GM12878 (cell line): Measurements from ENCODE around the gene KLHDC9. TPM values are rescaled to one million over a fixed set of nuclear protein-coding genes. Genes with fewer than 3 reads are reported as not detected.

Experiments used
- ATAC-seq: fragments of 200-7000 bp; cut with Tn5 transposase; 3 replicates; pipeline ENCODE4 v1.9.1; 2020; ENCODE audit warnings: mild to moderate bottlenecking, moderate library complexity
- BruUV-seq: library from RNA; stranded (reverse); fragments of 400-500 nt; replicated peaks from 2 replicates; lab custom pipeline; 2021; lab: Mats Ljungman, UMichigan
- CTCF ChIA-PET: fragments of 300-600 bp; sonication (Branson Sonifier 250); formaldehyde crosslinking; extraction: SDS; loops from one replicate; lab custom pipeline; 2021; ENCODE audit warnings: inconsistent platforms; lab: Yijun Ruan, JAX
- POLR2A ChIA-PET: fragments of 350-600 bp; formaldehyde crosslinking; extraction: SDS; loops from one replicate; lab custom pipeline; 2021; ENCODE audit warnings: inconsistent platforms; lab: Charles Lee
- RAD21 ChIA-PET: fragments of 300-600 bp; sonication (Branson Sonifier 250); formaldehyde crosslinking; loops from one replicate; lab custom pipeline; 2023; ENCODE audit warnings: antibody characterized with exemption; ENCODE audit not compliant: unreplicated experiment; lab: Charles Lee
- SMC1A ChIA-PET: fragments of 300-600 bp; sonication (Branson Sonifier 250); formaldehyde crosslinking; loops from one replicate; lab custom pipeline; 2023; ENCODE audit not compliant: unreplicated experiment, uncharacterized antibody; lab: Charles Lee
- DNase-seq: peaks from one replicate; pipeline ENCODE4 v3.0.0-alpha.2; 2011; ENCODE audit warnings: low read depth, low spot score
- FAIRE-seq: peaks from 3 replicates; lab custom pipeline; 2011; peaks lifted over from hg19 to GRCh38; lab: Jason Lieb, UNC
- H2AFZ ChIP-seq: 2 replicates; pipeline ENCODE4 v1.6.0; 2011; ENCODE audit warnings: low read depth, low read length, control low read depth; ENCODE audit not compliant: control insufficient read depth
- H3K27ac ChIP-seq: 2 replicates; pipeline ENCODE4 v1.5.1; 2011; ENCODE audit warnings: control low read depth; ENCODE audit not compliant: control insufficient read depth, insufficient read depth
- H3K27me3 ChIP-seq, 2 experiments: replicated peaks in 1 of 2; 2 replicates each; pipeline versions ENCODE4 v1.6.0 to v1.6.1; 2011; ENCODE audit warnings: low read length in 1 of 2; ENCODE audit not compliant: control insufficient read depth in 2 of 2, insufficient read depth in 2 of 2
- H3K36me3 ChIP-seq, 2 experiments: 2 replicates each; pipeline ENCODE4 v1.5.1; 2011; ENCODE audit warnings: low read length in 1 of 2; ENCODE audit not compliant: control insufficient read depth in 2 of 2, insufficient read depth in 2 of 2
- H3K4me1 ChIP-seq: 2 replicates; pipeline ENCODE4 v1.6.1; 2011; ENCODE audit warnings: mild to moderate bottlenecking, low read length, moderate library complexity, mixed read lengths; ENCODE audit not compliant: control insufficient read depth, insufficient read depth
- H3K4me2 ChIP-seq: 2 replicates; pipeline ENCODE4 v1.6.0; 2011; ENCODE audit warnings: control low read depth; ENCODE audit not compliant: control insufficient read depth, insufficient read depth
- H3K4me3 ChIP-seq: fragments of 200-600 bp; sonication (generic); 2 replicates; pipeline ENCODE4 v1.5.1; 2016
- H3K79me2 ChIP-seq: 2 replicates; pipeline ENCODE4 v1.6.0; 2011; ENCODE audit warnings: low read length; ENCODE audit not compliant: control insufficient read depth, insufficient read depth
- H3K9ac ChIP-seq: 2 replicates; pipeline ENCODE4 v1.8.0; 2011; ENCODE audit warnings: low read length, control low read depth, mixed read lengths; ENCODE audit not compliant: control insufficient read depth, insufficient read depth
- H3K9me3 ChIP-seq: replicated peaks from 3 replicates; pipeline ENCODE4 v1.5.1; 2011; ENCODE audit warnings: mild to moderate bottlenecking, low read length; ENCODE audit not compliant: control insufficient read depth, insufficient read depth
- H4K20me1 ChIP-seq: 2 replicates; pipeline ENCODE4 v1.6.0; 2011; ENCODE audit not compliant: control insufficient read depth, insufficient read depth
- ASH2L ChIP-seq: fragments of 300-600, 200-600 bp; sonication (generic); IDR thresholded peaks from 2 replicates; pipeline ENCODE4 v1.6.1; 2017; ENCODE audit warnings: low read depth, mild to moderate bottlenecking, borderline replicate concordance
- CEBPB ChIP-seq, 2 experiments: fragments of 150-350 bp in 1 of 2; IDR thresholded peaks; 2 replicates each; pipeline ENCODE4 v1.6.1; 2012 to 2014; ENCODE audit warnings: low read depth in 2 of 2, low read length in 2 of 2, borderline replicate concordance in 1 of 2, inconsistent platforms in 1 of 2
- HDAC2 ChIP-seq: fragments of 200-600 bp; sonication (generic); IDR thresholded peaks from 2 replicates; pipeline ENCODE4 v1.6.1; 2017
- MXI1 ChIP-seq: fragments of 150-350 bp; IDR thresholded peaks from 2 replicates; pipeline ENCODE4 v1.6.1; 2011; ENCODE audit warnings: low read depth, mild to moderate bottlenecking, inconsistent platforms, low read length, improper control_type of control experiment
- POU2F2 ChIP-seq: IDR thresholded peaks from 3 replicates; pipeline ENCODE4 v1.6.1; 2011; ENCODE audit warnings: low read depth, mild to moderate bottlenecking, low read length, borderline replicate concordance
- SMC3 ChIP-seq: IDR thresholded peaks from 2 replicates; pipeline ENCODE4 v1.6.1; 2011; ENCODE audit warnings: low read length, improper control_type of control experiment, borderline replicate concordance
- TAF1 ChIP-seq: IDR thresholded peaks from 2 replicates; pipeline ENCODE4 v1.6.1; 2011; ENCODE audit warnings: mild to moderate bottlenecking, low read depth, low read length, borderline replicate concordance
- TCF7 ChIP-seq: IDR thresholded peaks from 2 replicates; pipeline ENCODE4 v1.6.1; 2014; ENCODE audit warnings: antibody characterized with exemption, borderline replicate concordance
- YBX1 ChIP-seq: fragments of 450-650 bp; IDR thresholded peaks from 2 replicates; pipeline ENCODE4 v1.6.1; 2016; ENCODE audit warnings: antibody characterized with exemption
- WGBS: methylation state at CpG from one replicate; pipeline ENCODE4 v1.1.6; 2016; ENCODE audit warnings: low lambda C conversion rate; ENCODE audit not compliant: insufficient replicate concordance, insufficient coverage; ENCODE audit errors: missing lambda C conversion rate; 5-methylcytosine and 5-hydroxymethylcytosine counted together
- in situ Hi-C: fragments of 300-500 bp; cut with MboI; formaldehyde crosslinking; loops from 9 replicates; pipeline ENCODE4 v1.14.3; 2018; ENCODE audit warnings: mixed read lengths
- intact Hi-C: fragments of 100-400 bp; cut with micrococcal nuclease; formaldehyde crosslinking; loops from one replicate; pipeline ENCODE4 v1.14.2; 2022; ENCODE audit not compliant: unreplicated experiment
- polyA plus RNA-seq, 11 experiments: library from polyadenylated mRNA; depleted of rRNA in 4 of 11; unstranded in 6 of 11; stranded (reverse) in 5 of 11; fragments of >200 nt; fragmentation: Nextera tagmentation in 4 of 11; fragmentation: Illumina TruSeq in 1 of 11; extraction: Ambion mirVana in 4 of 11; extraction: Trizol in 1 of 11; gene quantifications; 1 replicate in 1 of 11; 2 replicates in 10 of 11; pipeline versions ENCODE4 v1.2.1 to v1.2.3, GENCODE V29; 2011 to 2016; ENCODE audit warnings: inconsistent platforms in 2 of 11, missing spikeins in 2 of 11, low read depth in 1 of 11
- total RNA-seq, 4 experiments: library from RNA; depleted of rRNA in 3 of 4; stranded (reverse); fragments of >200 nt in 3 of 4; fragmentation: Illumina TruSeq in 1 of 4; extraction: Trizol in 1 of 4; gene quantifications; 2 replicates each; pipeline versions ENCODE4 v1.2.1 to v1.2.3, GENCODE V29; 2013 to 2021
- TF ChIP-seq, protein P1 (sequence below): fragments of 450-650 bp; IDR thresholded peaks from 2 replicates; pipeline ENCODE4 v1.6.1; 2018; ENCODE audit warnings: borderline replicate concordance, mild to moderate bottlenecking; ENCODE audit not compliant: partially characterized antibody
- TF ChIP-seq, protein P2 (sequence below): IDR thresholded peaks from 2 replicates; pipeline ENCODE4 v1.6.1; 2012; ENCODE audit warnings: low read depth, low read length, improper control_type of control experiment
- TF ChIP-seq, protein P3 (sequence below): IDR thresholded peaks from 2 replicates; pipeline ENCODE4 v1.6.1; 2011; ENCODE audit warnings: mild to moderate bottlenecking, low read depth, low read length, moderate library complexity; ENCODE audit not compliant: insufficient replicate concordance
- TF ChIP-seq, protein P4 (sequence below): IDR thresholded peaks from 2 replicates; pipeline ENCODE4 v1.6.1; 2012; ENCODE audit warnings: low read length, inconsistent platforms

Gene KLHDC9
- total and polyA plus RNA-seq, 10 of the 15 experiments (the other 5 are each of a cell fraction or from before 2014, with no cell fraction given): 0.66 to 4.9 (median 2.6) TPM

DNA sequence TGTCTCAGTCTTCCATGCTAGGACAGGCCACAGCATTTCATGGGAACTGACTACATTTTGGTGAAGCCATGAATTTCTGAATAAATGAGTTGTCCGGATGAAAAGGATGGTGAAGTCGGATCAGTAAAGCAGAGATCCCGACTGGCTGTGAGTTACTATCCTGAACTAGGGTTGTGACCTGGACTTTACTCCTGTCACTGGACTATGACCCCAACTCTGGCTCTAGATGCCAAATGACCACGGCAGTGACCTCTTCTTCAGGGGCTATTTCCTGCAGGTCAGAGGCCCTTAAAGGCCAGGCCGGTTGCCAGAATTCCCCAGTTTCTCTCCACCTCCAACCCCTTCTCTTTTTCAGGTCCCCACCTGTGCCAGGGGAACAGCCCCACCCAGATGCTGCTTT, 7.1 kb upstream of the KLHDC9 start:
- Histone ChIP-seq H3K27ac (no peak overlapping the region), H4K20me1 (no peaks in the 10 kb centered on the region), H3K9ac (no peak overlapping the region), H3K36me3 (no peaks in the 10 kb centered on the region), H3K4me1 (peaks cover 17% of the 10 kb centered on the region), H3K79me2 (no peaks in the 10 kb centered on the region), H3K4me2 (no peak overlapping the region), H2AFZ (no peak overlapping the region), H3K9me3 (no peaks in the 10 kb centered on the region), H3K27me3 (no peaks in the 10 kb centered on the region), H3K4me3 (no peak overlapping the region)
- ChIA-PET RAD21 (interaction anchor here (1.1 kb wide), 1 partner anchor 21 kb away, joined by 3 read pairs; the partner anchor contains the start of gene ARHGAP30), SMC1A (no interaction called here), POLR2A (no interaction called here), CTCF (no interaction called here)
- TF ChIP-seq SMC3 (no peak), MXI1 (no peak), CEBPB (IDR thresholded peaks at IDR 0.05; ENCODE audit: borderline replicate concordance in 1 of 2, low read depth in 2 of 2, low read length in 2 of 2) (no peak), ASH2L (no peak), YBX1 (no peak), POU2F2 (no peak), TCF7 (no peak), TAF1 (no peak), HDAC2 (no peak)
- TF ChIP-seq, protein P1, sequence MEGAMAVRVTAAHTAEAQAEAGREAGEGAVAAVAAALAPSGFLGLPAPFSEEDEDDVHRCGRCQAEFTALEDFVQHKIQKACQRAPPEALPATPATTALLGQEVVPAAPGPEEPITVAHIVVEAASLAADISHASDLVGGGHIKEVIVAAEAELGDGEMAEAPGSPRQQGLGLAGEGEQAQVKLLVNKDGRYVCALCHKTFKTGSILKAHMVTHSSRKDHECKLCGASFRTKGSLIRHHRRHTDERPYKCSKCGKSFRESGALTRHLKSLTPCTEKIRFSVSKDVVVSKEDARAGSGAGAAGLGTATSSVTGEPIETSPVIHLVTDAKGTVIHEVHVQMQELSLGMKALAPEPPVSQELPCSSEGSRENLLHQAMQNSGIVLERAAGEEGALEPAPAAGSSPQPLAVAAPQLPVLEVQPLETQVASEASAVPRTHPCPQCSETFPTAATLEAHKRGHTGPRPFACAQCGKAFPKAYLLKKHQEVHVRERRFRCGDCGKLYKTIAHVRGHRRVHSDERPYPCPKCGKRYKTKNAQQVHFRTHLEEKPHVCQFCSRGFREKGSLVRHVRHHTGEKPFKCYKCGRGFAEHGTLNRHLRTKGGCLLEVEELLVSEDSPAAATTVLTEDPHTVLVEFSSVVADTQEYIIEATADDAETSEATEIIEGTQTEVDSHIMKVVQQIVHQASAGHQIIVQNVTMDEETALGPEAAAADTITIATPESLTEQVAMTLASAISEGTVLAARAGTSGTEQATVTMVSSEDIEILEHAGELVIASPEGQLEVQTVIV: no peak
- TF ChIP-seq, protein P2, sequence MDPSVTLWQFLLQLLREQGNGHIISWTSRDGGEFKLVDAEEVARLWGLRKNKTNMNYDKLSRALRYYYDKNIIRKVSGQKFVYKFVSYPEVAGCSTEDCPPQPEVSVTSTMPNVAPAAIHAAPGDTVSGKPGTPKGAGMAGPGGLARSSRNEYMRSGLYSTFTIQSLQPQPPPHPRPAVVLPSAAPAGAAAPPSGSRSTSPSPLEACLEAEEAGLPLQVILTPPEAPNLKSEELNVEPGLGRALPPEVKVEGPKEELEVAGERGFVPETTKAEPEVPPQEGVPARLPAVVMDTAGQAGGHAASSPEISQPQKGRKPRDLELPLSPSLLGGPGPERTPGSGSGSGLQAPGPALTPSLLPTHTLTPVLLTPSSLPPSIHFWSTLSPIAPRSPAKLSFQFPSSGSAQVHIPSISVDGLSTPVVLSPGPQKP: no peak
- TF ChIP-seq, protein P3, sequence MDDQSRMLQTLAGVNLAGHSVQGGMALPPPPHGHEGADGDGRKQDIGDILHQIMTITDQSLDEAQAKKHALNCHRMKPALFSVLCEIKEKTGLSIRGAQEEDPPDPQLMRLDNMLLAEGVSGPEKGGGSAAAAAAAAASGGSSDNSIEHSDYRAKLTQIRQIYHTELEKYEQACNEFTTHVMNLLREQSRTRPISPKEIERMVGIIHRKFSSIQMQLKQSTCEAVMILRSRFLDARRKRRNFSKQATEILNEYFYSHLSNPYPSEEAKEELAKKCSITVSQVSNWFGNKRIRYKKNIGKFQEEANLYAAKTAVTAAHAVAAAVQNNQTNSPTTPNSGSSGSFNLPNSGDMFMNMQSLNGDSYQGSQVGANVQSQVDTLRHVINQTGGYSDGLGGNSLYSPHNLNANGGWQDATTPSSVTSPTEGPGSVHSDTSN: no peak
- TF ChIP-seq, protein P4, sequence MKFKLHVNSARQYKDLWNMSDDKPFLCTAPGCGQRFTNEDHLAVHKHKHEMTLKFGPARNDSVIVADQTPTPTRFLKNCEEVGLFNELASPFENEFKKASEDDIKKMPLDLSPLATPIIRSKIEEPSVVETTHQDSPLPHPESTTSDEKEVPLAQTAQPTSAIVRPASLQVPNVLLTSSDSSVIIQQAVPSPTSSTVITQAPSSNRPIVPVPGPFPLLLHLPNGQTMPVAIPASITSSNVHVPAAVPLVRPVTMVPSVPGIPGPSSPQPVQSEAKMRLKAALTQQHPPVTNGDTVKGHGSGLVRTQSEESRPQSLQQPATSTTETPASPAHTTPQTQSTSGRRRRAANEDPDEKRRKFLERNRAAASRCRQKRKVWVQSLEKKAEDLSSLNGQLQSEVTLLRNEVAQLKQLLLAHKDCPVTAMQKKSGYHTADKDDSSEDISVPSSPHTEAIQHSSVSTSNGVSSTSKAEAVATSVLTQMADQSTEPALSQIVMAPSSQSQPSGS: no peak
- intact Hi-C loops: no loop called here
- DNase-seq (no peak), FAIRE-seq (no peak), ATAC-seq (no peak)
- WGBS: 82% methylated on average over 5 of the region's 5 CpGs
- in situ Hi-C loops: no loop called here
- BruUV-seq: no TSS peak
